Central memory CD4-positive, alpha-beta T cell (primary cell): Measurements from ENCODE around the gene FOXP3.

Source experiments
- DNase-seq: peaks from one replicate; pipeline ENCODE4 v3.0.0; 2022

Gene FOXP3

GRCh38 chrX:49273181-49273727, 8.7 kb upstream of the FOXP3 start:
- DNase-seq, result peak; percentile 77

GRCh38 chrX:49272421-49272820, 7.9 kb upstream of the FOXP3 start:
- peak; percentile 27 for DNase-seq

- DNase-seq, result no peak
Observed at GRCh38 chrX:49271341-49271740, 6.8 kb upstream of the FOXP3 start.

- DNase-seq, result no peak
Observed at GRCh38 chrX:49270249-49270921, 5.9 kb upstream of the FOXP3 start.

GRCh38 chrX:49269767-49270248, 5.3 kb upstream of the FOXP3 start, which contains the start of gene PPP1R3F:
Gene PPP1R3F, plus strand, starts transcription at chrX:49269793. Its CDS starts 77 bp downstream, at chrX:49269870.
- DNase-seq, result no peak

- DNase-seq, result peak; percentile 95
Observed at GRCh38 chrX:49269010-49269766, 4.7 kb upstream of the FOXP3 start.

- DNase-seq, result no peak
Observed at GRCh38 chrX:49268702-49269009, 4.1 kb upstream of the FOXP3 start.

GRCh38 chrX:49266523-49267445, 2.3 kb upstream of the FOXP3 start:
- no peak for DNase-seq

- no peak for DNase-seq
Observed at GRCh38 chrX:49263631-49264030, 879 bp downstream of the FOXP3 start.

- DNase-seq, result no peak
Observed at GRCh38 chrX:49262603-49263002, 1.9 kb downstream of the FOXP3 start.

GRCh38 chrX:49260221-49260985, 4.1 kb downstream of the FOXP3 start:
- no peak for DNase-seq

- no peak for DNase-seq
Observed at GRCh38 chrX:49258749-49259124, 5.8 kb downstream of the FOXP3 start.

GRCh38 chrX:49257846-49258748, 6.4 kb downstream of the FOXP3 start:
- DNase-seq, result no peak

- no peak for DNase-seq
Observed at GRCh38 chrX:49257074-49257790, 7.3 kb downstream of the FOXP3 start.

- DNase-seq, result no peak
Observed at GRCh38 chrX:49256268-49256995, 8.1 kb downstream of the FOXP3 start.

GRCh38 chrX:49254639-49255038, 9.9 kb downstream of the FOXP3 start:
- no peak for DNase-seq

GRCh38 chrX:49251325-49251724, 13.2 kb downstream of the FOXP3 start:
- no peak for DNase-seq

GRCh38 chrX:49250578-49250977, 13.9 kb downstream of the FOXP3 start:
- no peak for DNase-seq

GRCh38 chrX:49250066-49250465, 14.4 kb downstream of the FOXP3 start:
- no peak for DNase-seq

GRCh38 chrX:49249616-49250015, 14.9 kb downstream of the FOXP3 start:
- no peak for DNase-seq
